ENCODE measurements around the gene NRROS.

The NRROS gene

GRCh38 chr3:196706731-196707130 is 67.2 kb downstream of the NRROS start:
- H3K4me3 ChIP-seq (ENCODE audit: low read depth, low read length): no peak overlapping the region
- DNase-seq (ENCODE audit: low read depth): no peak
- no peak for TF ChIP-seq CTCF (IDR thresholded peaks at IDR 0.05; ENCODE audit: insufficient read depth, low read depth, low read length, missing control alignments)

- DNase-seq (ENCODE audit: low read depth): no peak
- no peak for TF ChIP-seq CTCF (IDR thresholded peaks at IDR 0.05; ENCODE audit: insufficient read depth, low read depth, low read length, missing control alignments)
- no peak overlapping the region for H3K4me3 ChIP-seq (ENCODE audit: low read depth, low read length)
These were observed 68.1 kb downstream of the NRROS start for GRCh38 chr3:196707566-196707965.

GRCh38 chr3:196708467-196708866 is 69.0 kb downstream of the NRROS start:
- no peak for TF ChIP-seq CTCF (IDR thresholded peaks at IDR 0.05; ENCODE audit: insufficient read depth, low read depth, low read length, missing control alignments)
- no peak overlapping the region for H3K4me3 ChIP-seq (ENCODE audit: low read depth, low read length)
- DNase-seq (ENCODE audit: low read depth): no peak

Measured in GM12865 (cell line).